Caco-2 (cell line): ENCODE measurements around the gene NOTCH2. TPM values are rescaled to one million over a fixed set of nuclear protein-coding genes. Genes with fewer than 3 reads are reported as not detected.

Experiments used
- BruUV-seq: library from RNA; stranded (reverse); fragments of 400-500 nt; replicated peaks from 2 replicates; lab custom pipeline; 2021; lab: Mats Ljungman, UMichigan
- CTCF ChIA-PET: fragments of 300-600 bp; sonication (Branson Sonifier 250); formaldehyde crosslinking; loops from one replicate; lab custom pipeline; 2022; ENCODE audit warnings: antibody characterized with exemption; lab: Charles Lee
- POLR2A ChIA-PET: fragments of 300-600 bp; sonication (Branson Sonifier 250); formaldehyde crosslinking; loops from one replicate; lab custom pipeline; 2022; ENCODE audit warnings: antibody characterized with exemption; lab: Charles Lee
- DNase-seq, 2 experiments: peaks; one replicate each; pipeline versions ENCODE4 v3.0.0 to v3.0.0-alpha.2; 2020 to 2022
- H3K27me3 ChIP-seq: replicated peaks from 2 replicates; pipeline ENCODE4 v1.6.0; 2011; ENCODE audit warnings: low read length; ENCODE audit not compliant: control insufficient read depth, insufficient read depth
- H3K36me3 ChIP-seq: 2 replicates; pipeline ENCODE4 v1.5.1; 2011; ENCODE audit warnings: low read length; ENCODE audit not compliant: control insufficient read depth, insufficient read depth
- H3K4me1 ChIP-seq: fragments of 250-450 bp; sonication (Bioruptor Pico); 2 replicates; pipeline ENCODE4 v1.5.1; 2020; ENCODE audit warnings: mild to moderate bottlenecking
- H3K4me3 ChIP-seq: 2 replicates; pipeline ENCODE4 v1.5.1; 2011; ENCODE audit warnings: low read depth, mild to moderate bottlenecking, control low read depth, low read length
- H3K9me3 ChIP-seq: fragments of 250-450 bp; sonication (Bioruptor Pico); 2 replicates; pipeline ENCODE4 v1.5.1; 2020; ENCODE audit warnings: mild to moderate bottlenecking, moderate library complexity
- H3K27ac Mint-ChIP-seq: one replicate; pipeline ENCODE4 v1.8.0; 2022; ENCODE audit warnings: mixed read lengths; ENCODE audit not compliant: unreplicated experiment
- H3K27me3 Mint-ChIP-seq: one replicate; pipeline ENCODE4 v1.8.0; 2022; ENCODE audit warnings: mixed read lengths; ENCODE audit not compliant: insufficient read depth, unreplicated experiment
- H3K36me3 Mint-ChIP-seq: one replicate; pipeline ENCODE4 v1.8.0; 2022; ENCODE audit warnings: mild to moderate bottlenecking, mixed read lengths; ENCODE audit not compliant: insufficient read depth, unreplicated experiment
- H3K4me1 Mint-ChIP-seq: one replicate; pipeline ENCODE4 v1.8.0; 2022; ENCODE audit warnings: low read depth, mixed read lengths; ENCODE audit not compliant: unreplicated experiment
- H3K4me3 Mint-ChIP-seq: one replicate; pipeline ENCODE4 v1.8.0; 2022; ENCODE audit warnings: mild to moderate bottlenecking, moderate library complexity, mixed read lengths; ENCODE audit not compliant: unreplicated experiment
- H3K9me3 Mint-ChIP-seq: one replicate; pipeline ENCODE4 v1.8.0; 2022; ENCODE audit warnings: mixed read lengths; ENCODE audit not compliant: unreplicated experiment
- intact Hi-C: fragments of 100-400 bp; cut with micrococcal nuclease; formaldehyde crosslinking; loops from one replicate; pipeline ENCODE4 v1.10.0; 2022; ENCODE audit not compliant: unreplicated experiment
- total RNA-seq: library from RNA; stranded (reverse); gene quantifications from 2 replicates; pipeline ENCODE4 v1.2.3, GENCODE V29; 2022
- TF ChIP-seq, protein P1 (sequence below), 2 experiments: fragments of 200-600 bp in 1 of 2; IDR thresholded peaks; 1 replicate in 1 of 2; 2 replicates in 1 of 2; pipeline versions ENCODE4 v1.5.1 to v1.8.0; 2011 to 2022; ENCODE audit warnings: antibody characterized with exemption in 1 of 2, control low read depth in 1 of 2, inconsistent platforms in 1 of 2, low read depth in 1 of 2, low read length in 1 of 2, mild to moderate bottlenecking in 1 of 2, moderate library complexity in 1 of 2; ENCODE audit not compliant: insufficient read depth in 1 of 2, severe bottlenecking in 1 of 2, unreplicated experiment in 1 of 2

Gene NOTCH2
- total RNA-seq, 1 experiment from 2014 or later, result 41.1 TPM

DNA sequence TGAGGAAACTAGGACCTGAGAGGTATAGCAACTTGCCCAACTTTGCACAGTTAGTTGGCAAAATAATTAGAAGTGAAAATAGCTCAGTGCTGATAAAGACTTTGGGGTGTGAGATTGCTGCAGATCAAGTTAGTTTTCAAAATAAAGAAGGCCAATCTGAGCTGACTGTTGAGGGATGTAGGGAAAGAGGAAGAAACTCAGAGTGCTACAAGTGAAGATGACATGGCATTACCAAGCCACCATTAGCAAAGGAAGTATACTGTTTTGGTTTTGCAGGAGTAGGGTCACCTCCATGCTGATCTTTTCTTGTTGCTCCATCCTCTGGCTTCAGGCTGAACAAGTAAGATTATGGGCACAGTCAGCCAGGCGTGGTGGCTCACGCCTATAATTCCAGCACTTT lies 94.5 kb downstream of the NOTCH2 start:
- Histone ChIP-seq H3K36me3 (no peaks in the 10 kb centered on the region), H3K27me3 (no peaks in the 10 kb centered on the region)
- no peak for DNase-seq

DNA sequence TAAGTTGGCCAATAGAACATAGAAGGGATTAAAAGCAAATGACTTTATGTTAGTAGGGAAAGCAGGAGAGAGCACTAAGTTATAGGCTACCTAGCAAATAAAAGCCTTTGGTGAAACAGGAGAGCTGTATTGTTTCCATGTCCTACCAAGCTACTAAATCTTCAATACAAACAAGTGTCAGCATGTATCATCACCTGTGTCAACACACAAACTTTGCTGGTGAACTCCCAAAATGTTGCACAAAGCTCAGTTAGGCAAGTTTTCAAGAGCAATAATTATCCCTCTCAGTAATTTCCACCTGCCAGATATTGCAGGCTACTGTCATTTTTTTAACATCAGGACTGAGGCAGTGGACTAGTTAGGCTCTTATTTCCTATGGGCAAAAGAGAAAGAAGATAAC lies 95.4 kb downstream of the NOTCH2 start:
- no peak for DNase-seq
- Mint-ChIP-seq H3K9me3 (no peaks in the 10 kb centered on the region), H3K36me3 (no peaks in the 10 kb centered on the region), H3K27ac (no peak overlapping the region), H3K4me3 (no peak overlapping the region), H3K27me3 (no peaks in the 10 kb centered on the region), H3K4me1 (no peaks in the 10 kb centered on the region)
- BruUV-seq, result no TSS peak
- Histone ChIP-seq H3K36me3 (no peaks in the 10 kb centered on the region), H3K9me3 (no peaks in the 10 kb centered on the region), H3K27me3 (no peaks in the 10 kb centered on the region), H3K4me3 (no peak overlapping the region), H3K4me1 (no peaks in the 10 kb centered on the region)
- TF ChIP-seq, protein P1, sequence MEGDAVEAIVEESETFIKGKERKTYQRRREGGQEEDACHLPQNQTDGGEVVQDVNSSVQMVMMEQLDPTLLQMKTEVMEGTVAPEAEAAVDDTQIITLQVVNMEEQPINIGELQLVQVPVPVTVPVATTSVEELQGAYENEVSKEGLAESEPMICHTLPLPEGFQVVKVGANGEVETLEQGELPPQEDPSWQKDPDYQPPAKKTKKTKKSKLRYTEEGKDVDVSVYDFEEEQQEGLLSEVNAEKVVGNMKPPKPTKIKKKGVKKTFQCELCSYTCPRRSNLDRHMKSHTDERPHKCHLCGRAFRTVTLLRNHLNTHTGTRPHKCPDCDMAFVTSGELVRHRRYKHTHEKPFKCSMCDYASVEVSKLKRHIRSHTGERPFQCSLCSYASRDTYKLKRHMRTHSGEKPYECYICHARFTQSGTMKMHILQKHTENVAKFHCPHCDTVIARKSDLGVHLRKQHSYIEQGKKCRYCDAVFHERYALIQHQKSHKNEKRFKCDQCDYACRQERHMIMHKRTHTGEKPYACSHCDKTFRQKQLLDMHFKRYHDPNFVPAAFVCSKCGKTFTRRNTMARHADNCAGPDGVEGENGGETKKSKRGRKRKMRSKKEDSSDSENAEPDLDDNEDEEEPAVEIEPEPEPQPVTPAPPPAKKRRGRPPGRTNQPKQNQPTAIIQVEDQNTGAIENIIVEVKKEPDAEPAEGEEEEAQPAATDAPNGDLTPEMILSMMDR (IDR thresholded peaks at IDR 0.05; ENCODE audit: insufficient read depth in 1 of 2, low read depth in 1 of 2, low read length in 1 of 2, severe bottlenecking in 1 of 2, unreplicated experiment in 1 of 2), result no peak
- ChIA-PET CTCF (no interaction called here), POLR2A (no interaction called here)
- intact Hi-C loops, result no loop called here

More for the DNA sequence above, 94.5 kb downstream of the NOTCH2 start:
- TF ChIP-seq, protein P1 (IDR thresholded peaks at IDR 0.05; ENCODE audit: insufficient read depth in 1 of 2, low read depth in 1 of 2, low read length in 1 of 2, severe bottlenecking in 1 of 2, unreplicated experiment in 1 of 2), result no peak
- no peaks in the 10 kb centered on the region for H3K27me3 Mint-ChIP-seq
- no peaks in the 10 kb centered on the region for H3K4me1 ChIP-seq
- H3K4me1 Mint-ChIP-seq, result no peaks in the 10 kb centered on the region
- intact Hi-C loops, result no loop called here
- H3K9me3 Mint-ChIP-seq, result no peaks in the 10 kb centered on the region
- BruUV-seq, result no TSS peak
- no peak overlapping the region for H3K4me3 ChIP-seq
- no peaks in the 10 kb centered on the region for H3K36me3 Mint-ChIP-seq
- H3K4me3 Mint-ChIP-seq, result no peak overlapping the region
- CTCF ChIA-PET, result no interaction called here
- POLR2A ChIA-PET, result no interaction called here
- H3K9me3 ChIP-seq, result no peaks in the 10 kb centered on the region
- H3K27ac Mint-ChIP-seq, result no peak overlapping the region

DNA sequence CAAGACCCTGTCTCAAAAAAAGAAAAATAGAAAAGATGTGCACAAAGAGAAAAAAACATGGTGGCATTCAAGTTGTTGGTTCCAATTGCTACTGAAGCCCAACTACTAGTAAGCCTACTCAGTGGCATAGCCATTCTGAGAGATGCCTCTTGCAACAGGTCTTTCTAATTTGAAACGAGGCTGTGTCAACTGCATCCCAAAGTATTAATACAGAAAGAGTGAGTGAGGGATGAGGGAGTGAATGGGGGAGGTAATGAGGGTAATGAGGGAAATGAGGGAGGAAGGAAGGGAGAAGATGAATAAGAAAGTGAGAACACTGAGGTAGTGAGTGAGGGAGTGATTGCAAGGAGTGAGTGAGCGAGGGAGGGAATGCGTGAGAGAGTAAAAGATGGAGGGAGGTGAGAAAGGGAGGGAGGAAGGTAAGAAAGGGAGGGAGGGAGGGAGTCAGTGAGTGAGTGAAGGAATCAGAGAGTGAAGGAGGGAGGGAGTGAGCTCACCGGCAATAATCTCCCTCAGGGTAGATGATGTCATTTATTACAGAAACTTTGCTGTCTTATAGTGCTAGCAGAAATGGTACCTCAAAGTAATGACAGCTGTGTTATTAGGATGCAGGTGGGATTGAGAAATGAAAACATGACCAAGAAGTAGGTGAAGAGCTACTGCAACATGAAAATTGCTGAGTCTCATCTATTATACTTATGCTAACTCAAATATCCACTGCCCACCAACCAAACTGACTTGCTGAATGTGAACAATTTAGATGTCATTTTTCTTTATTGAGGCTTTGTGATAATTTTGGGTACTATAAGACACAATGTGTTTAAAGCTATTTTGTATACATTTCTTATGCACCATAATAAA lies 97.5 kb downstream of the NOTCH2 start:
- Mint-ChIP-seq H3K27me3 (no peaks in the 10 kb centered on the region), H3K36me3 (peaks cover 5% of the 10 kb centered on the region), H3K27ac (no peak overlapping the region), H3K4me3 (no peak overlapping the region), H3K4me1 (peaks cover 9% of the 10 kb centered on the region), H3K9me3 (no peaks in the 10 kb centered on the region)
- no peaks in the 10 kb centered on the region for H3K36me3 ChIP-seq
- CTCF ChIA-PET, result no interaction called here
- no peaks in the 10 kb centered on the region for H3K4me1 ChIP-seq
- TF ChIP-seq, protein P1 (IDR thresholded peaks at IDR 0.05; ENCODE audit: insufficient read depth in 1 of 2, low read depth in 1 of 2, low read length in 1 of 2, severe bottlenecking in 1 of 2, unreplicated experiment in 1 of 2), result no peak
- no peaks in the 10 kb centered on the region for H3K9me3 ChIP-seq
- H3K4me3 ChIP-seq, result no peak overlapping the region
- POLR2A ChIA-PET, result no interaction called here
- DNase-seq, result no peak
- BruUV-seq, result no TSS peak
- intact Hi-C loops, result no loop called here
- H3K27me3 ChIP-seq, result no peaks in the 10 kb centered on the region
